ENCODE data around the gene ALOXE3. TPM values are rescaled to one million over a fixed set of nuclear protein-coding genes. Genes with fewer than 3 reads are reported as not detected.

ALOXE3 gene
- total RNA-seq, 1 experiment from 2014 or later = 0.13 TPM

DNA sequence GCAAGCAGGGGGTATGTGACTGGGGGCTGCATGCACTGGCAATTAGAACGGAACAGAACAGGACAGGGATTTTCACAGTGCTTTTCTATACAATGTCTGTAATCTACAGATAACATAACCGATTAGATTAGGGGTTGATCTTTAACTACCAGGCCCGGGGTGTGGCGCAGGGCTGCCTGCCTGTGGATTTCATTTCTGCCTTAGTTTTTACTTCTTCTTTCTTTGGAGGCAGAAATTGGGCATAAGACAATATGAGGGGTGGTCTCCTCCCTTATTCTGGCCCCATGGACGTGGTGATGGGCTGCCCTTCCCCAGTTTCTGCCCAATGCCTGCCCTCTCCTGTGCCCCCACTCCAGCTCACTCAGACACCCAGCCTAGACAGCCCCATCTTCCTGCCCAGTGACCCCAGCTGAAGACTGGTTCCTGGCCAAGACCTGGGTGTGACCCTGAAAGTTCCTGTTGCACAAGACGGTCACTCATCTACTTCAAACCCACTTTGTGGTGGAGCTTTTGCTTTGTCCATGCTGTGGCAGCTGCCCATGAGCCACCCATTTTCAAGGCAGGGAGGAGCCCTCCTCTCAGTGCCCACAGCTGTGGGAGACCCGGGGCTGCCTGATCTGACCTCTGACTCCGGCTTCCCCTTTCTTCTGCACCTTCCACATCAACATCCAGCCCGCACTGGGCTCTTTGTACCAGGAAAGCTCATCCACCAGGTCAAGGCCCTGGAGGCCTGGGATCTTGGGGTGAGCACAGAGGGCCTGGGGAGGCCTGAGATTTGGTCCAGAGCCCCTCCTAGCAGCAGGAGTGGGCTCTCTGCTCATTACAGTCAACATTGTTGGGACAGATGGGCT is 49.4 kb downstream of the ALOXE3 start:
- no CpG with 5 or more reads among the region's 9 CpGs for WGBS (ENCODE audit: extremely low coverage, insufficient read length, low lambda C conversion rate)
- no peak overlapping the region for H2AFZ ChIP-seq (ENCODE audit: low read length)
- no peak overlapping the region for H2BK5ac ChIP-seq (ENCODE audit: insufficient read length, low read length)
- no peak overlapping the region for H3K56ac ChIP-seq (ENCODE audit: insufficient read length, low read depth, low read length)
- no peaks in the 10 kb centered on the region for H3K4me1 ChIP-seq (ENCODE audit: insufficient read depth, low read length)
- no peak overlapping the region for H2AK5ac ChIP-seq (ENCODE audit: insufficient read length, low read length)
- no peak for TF ChIP-seq CTCF (conservative IDR thresholded peaks at IDR 0.05)
- H3K9ac ChIP-seq (ENCODE audit: extremely low read depth, insufficient read length, low read length) = no peak overlapping the region
- no peak overlapping the region for H2BK20ac ChIP-seq (ENCODE audit: low read depth, low read length, poor library complexity, severe bottlenecking)
- no peak overlapping the region for H4K5ac ChIP-seq (ENCODE audit: insufficient read length, low read depth, low read length)
- Mint-ChIP-seq H3K4me3 (no peak overlapping the region), H3K9me3 (peaks cover 0 to 3% of the 10 kb centered on the region in 2 experiments; a peak in 3 of 5 replicates), H3K27ac (no peak overlapping the region), H3K27me3 (ENCODE audit: low read depth) (peaks cover 93% of the 10 kb centered on the region), H3K4me1 (peaks cover 31 to 35% of the 10 kb centered on the region in 2 experiments), H3K36me3 (ENCODE audit: insufficient read depth in 1 of 3, low read depth in 3 of 3) (peaks cover 0 to 2% (median 0%) of the 10 kb centered on the region in 3 experiments; a peak in 2 of 7 replicates)
- H4K20me1 ChIP-seq (ENCODE audit: control insufficient read depth, insufficient read depth, insufficient read length) = no peaks in the 10 kb centered on the region
- H3K79me1 ChIP-seq (ENCODE audit: insufficient read depth, low read depth, low read length, poor library complexity, severe bottlenecking) = no peaks in the 10 kb centered on the region
- no peak overlapping the region for H3K4ac ChIP-seq (ENCODE audit: low read depth, low read length)
- H3K4me2 ChIP-seq (ENCODE audit: insufficient read depth, insufficient read length, low read length) = no peak overlapping the region
- H4K91ac ChIP-seq (ENCODE audit: insufficient read length, low read depth, low read length) = no peak overlapping the region
- no peaks in the 10 kb centered on the region for H3K79me2 ChIP-seq (ENCODE audit: insufficient read depth, low read length)
- peaks cover 29% of the 10 kb centered on the region; the same call in 1 of the 2 replicates for H3K27me3 ChIP-seq (ENCODE audit: insufficient read depth, low read length)
- H2BK120ac ChIP-seq (ENCODE audit: low read depth, low read length, poor library complexity, severe bottlenecking) = no peak overlapping the region
- DNase-seq = no peak
- H3K9me3 ChIP-seq (ENCODE audit: control insufficient read depth, low read depth, low read length) = no peaks in the 10 kb centered on the region
- peaks cover 16% of the 10 kb centered on the region for H3K23me2 ChIP-seq (ENCODE audit: insufficient read length, low read depth, low read length, poor library complexity, severe bottlenecking)
- no peak overlapping the region for H3T11ph ChIP-seq (ENCODE audit: low read length)
- H3K14ac ChIP-seq (ENCODE audit: insufficient read depth, low read length) = no peak overlapping the region; the same call in 1 of the 2 replicates
- no peak overlapping the region for H4K8ac ChIP-seq (replicated peaks; ENCODE audit: insufficient read length, low read depth, low read length)
- H2BK15ac ChIP-seq (ENCODE audit: low read depth, low read length) = no peak overlapping the region
- no peak overlapping the region for H3K18ac ChIP-seq (ENCODE audit: insufficient read length, low read depth, low read length)
- no peak overlapping the region for H3K27ac ChIP-seq (ENCODE audit: insufficient read length, low read depth, low read length)
- H2BK12ac ChIP-seq (ENCODE audit: insufficient read length, low read depth, low read length) = no peak overlapping the region
- no peak overlapping the region for H3K23ac ChIP-seq (ENCODE audit: insufficient read length, low read depth, low read length)

Measured in H9 (cell line).